Loucy (cell line): ENCODE data around the gene APOOL.

Experiments
- H2AFZ ChIP-seq: fragments of 200-600 bp; sonication (generic); 2 replicates; pipeline ENCODE4 v1.6.0; 2016; ENCODE audit warnings: antibody characterized with exemption, mild to moderate bottlenecking, low read length, moderate library complexity
- H3F3A ChIP-seq: fragments of 200-600 bp; 2 replicates; pipeline ENCODE4 v1.6.0; 2016; ENCODE audit warnings: antibody characterized with exemption, low read depth, mild to moderate bottlenecking
- H3K27me3 ChIP-seq: fragments of 200-600 bp; sonication (generic); 2 replicates; pipeline ENCODE4 v1.6.1; 2014; ENCODE audit warnings: low read length, mild to moderate bottlenecking; ENCODE audit not compliant: insufficient read depth, poor library complexity, severe bottlenecking
- H3K36me3 ChIP-seq: fragments of 200-600 bp; sonication (generic); 2 replicates; pipeline ENCODE4 v1.6.1; 2016; ENCODE audit warnings: low read length; ENCODE audit not compliant: insufficient read depth
- H3K4me1 ChIP-seq: fragments of 200-600 bp; sonication (generic); 2 replicates; pipeline ENCODE4 v1.5.1; 2014; ENCODE audit warnings: low read length, mild to moderate bottlenecking; ENCODE audit not compliant: insufficient read depth, poor library complexity, severe bottlenecking
- H3K4me2 ChIP-seq: fragments of 200-600 bp; sonication (generic); 2 replicates; pipeline ENCODE4 v1.6.0; 2014; ENCODE audit warnings: antibody characterized with exemption, low read length, low read depth, mild to moderate bottlenecking; ENCODE audit not compliant: poor library complexity, severe bottlenecking
- H3K4me3 ChIP-seq: fragments of 200-600 bp; sonication (generic); 2 replicates; pipeline ENCODE4 v1.5.1; 2014; ENCODE audit warnings: low read length, mild to moderate bottlenecking, mixed read lengths; ENCODE audit not compliant: poor library complexity, severe bottlenecking
- H3K79me2 ChIP-seq: fragments of 200-600 bp; sonication (generic); 2 replicates; pipeline ENCODE4 v1.6.1; 2014; ENCODE audit warnings: low read length; ENCODE audit not compliant: insufficient read depth
- H3K9ac ChIP-seq: fragments of 200-600 bp; sonication (generic); 2 replicates; pipeline ENCODE4 v1.6.0; 2014; ENCODE audit warnings: mild to moderate bottlenecking, low read depth, low read length, moderate library complexity; ENCODE audit not compliant: poor library complexity, severe bottlenecking
- H3K9me2 ChIP-seq: fragments of 200-600 bp; sonication (generic); replicated peaks from 2 replicates; pipeline ENCODE4 v1.6.1; 2016; ENCODE audit warnings: low read depth, low read length, mixed read lengths
- H3K9me3 ChIP-seq: fragments of 200-600 bp; sonication (generic); 2 replicates; pipeline ENCODE4 v1.6.1; 2014; ENCODE audit warnings: mild to moderate bottlenecking, antibody characterized with exemption, low read length, low read depth; ENCODE audit not compliant: insufficient read depth
- H4K20me1 ChIP-seq: fragments of 200-600 bp; sonication (generic); 2 replicates; pipeline ENCODE4 v1.6.0; 2014; ENCODE audit warnings: antibody characterized with exemption, low read length, mild to moderate bottlenecking; ENCODE audit not compliant: insufficient read depth, poor library complexity, severe bottlenecking
- CTCF ChIP-seq: fragments of 200-600 bp; sonication (generic); conservative IDR thresholded peaks from 2 replicates; pipeline ENCODE4 v1.5.1; 2014; ENCODE audit warnings: mild to moderate bottlenecking, antibody characterized with exemption, low read length
- EZH2phosphoT487 ChIP-seq: fragments of 200-600 bp; IDR thresholded peaks from 2 replicates; pipeline ENCODE4 v1.6.1; 2018; ENCODE audit warnings: antibody characterized with exemption, mild to moderate bottlenecking, moderate library complexity, borderline replicate concordance

The APOOL gene

GRCh38 chrX:84993150-84993549, 10.5 kb upstream of the APOOL start:
- no peak for TF ChIP-seq CTCF
- no peak for TF ChIP-seq EZH2phosphoT487

GRCh38 chrX:85001344-85001743, 2.3 kb upstream of the APOOL start:
- Histone ChIP-seq H3K79me2 (peaks cover 9% of the 10 kb centered on the region; the same call in 1 of the 2 replicates), H3K9ac (no peak overlapping the region), H3K36me3 (no peaks in the 10 kb centered on the region), H3F3A (no peaks in the 10 kb centered on the region), H3K9me3 (no peaks in the 10 kb centered on the region), H2AFZ (no peak overlapping the region), H4K20me1 (no peaks in the 10 kb centered on the region), H3K4me3 (no peak overlapping the region), H3K4me2 (no peak overlapping the region), H3K9me2 (no peaks in the 10 kb centered on the region), H3K27me3 (no peaks in the 10 kb centered on the region), H3K4me1 (no peaks in the 10 kb centered on the region)
- no peak for TF ChIP-seq EZH2phosphoT487
- no peak for TF ChIP-seq CTCF

More at GRCh38 chrX:84993150-84993549, 10.5 kb upstream of the APOOL start:
- Histone ChIP-seq H3K9me3 (no peaks in the 10 kb centered on the region), H3F3A (no peaks in the 10 kb centered on the region), H4K20me1 (no peaks in the 10 kb centered on the region), H3K4me1 (no peaks in the 10 kb centered on the region), H3K4me2 (no peak overlapping the region), H2AFZ (no peak overlapping the region), H3K9ac (no peak overlapping the region), H3K27me3 (no peaks in the 10 kb centered on the region), H3K79me2 (no peaks in the 10 kb centered on the region), H3K9me2 (no peaks in the 10 kb centered on the region), H3K36me3 (no peaks in the 10 kb centered on the region), H3K4me3 (no peak overlapping the region)

DNA sequence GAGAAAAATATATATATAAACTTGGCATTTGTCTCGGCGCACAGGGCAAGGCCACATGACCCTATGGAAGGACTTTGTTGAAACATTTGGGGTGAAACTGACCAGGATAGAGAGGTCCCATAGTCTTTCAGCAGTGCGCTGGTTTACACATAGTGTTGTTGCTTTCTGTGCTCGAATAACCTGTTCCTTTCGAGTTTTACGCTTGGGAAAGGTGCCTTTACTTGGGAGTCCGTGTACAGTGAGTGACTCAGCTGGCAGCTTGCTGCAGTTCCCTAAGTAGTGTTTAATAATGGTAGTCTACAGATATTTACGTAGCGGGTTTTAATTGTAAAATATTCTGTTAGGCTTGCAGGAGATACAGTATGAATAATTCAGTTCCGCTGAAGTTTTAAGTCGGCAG, 578 bp downstream of the APOOL start:
- TF ChIP-seq EZH2phosphoT487 (no peak), CTCF (no peak)
- Histone ChIP-seq H3F3A (no peaks in the 10 kb centered on the region), H3K9ac (peak overlapping the region; percentile 83), H3K27me3 (no peaks in the 10 kb centered on the region), H3K4me1 (peaks cover 3% of the 10 kb centered on the region), H3K9me3 (no peaks in the 10 kb centered on the region), H2AFZ (peak overlapping the region; percentile 86), H3K4me2 (peak overlapping the region; percentile 79), H3K9me2 (no peaks in the 10 kb centered on the region), H3K79me2 (peaks cover 9% of the 10 kb centered on the region; the same call in 1 of the 2 replicates), H3K4me3 (peak overlapping the region; percentile 83), H4K20me1 (no peaks in the 10 kb centered on the region), H3K36me3 (no peaks in the 10 kb centered on the region)
